ENCODE data around the gene REC114.

- TF ChIP-seq EZH2 (IDR thresholded peaks at IDR 0.05; ENCODE audit: low read depth, unreplicated experiment), result no peak
- no peak for TF ChIP-seq CTCF (conservative IDR thresholded peaks at IDR 0.05; ENCODE audit: low read depth in 2 of 2)
- TF ChIP-seq JUNB (IDR thresholded peaks at IDR 0.05; ENCODE audit: unreplicated experiment), result no peak
- no peak for TF ChIP-seq EZH2phosphoT487 (IDR thresholded peaks at IDR 0.05; ENCODE audit: unreplicated experiment)
- no peak for TF ChIP-seq REST (IDR thresholded peaks at IDR 0.05; ENCODE audit: unreplicated experiment)
- TF ChIP-seq, protein P1, sequence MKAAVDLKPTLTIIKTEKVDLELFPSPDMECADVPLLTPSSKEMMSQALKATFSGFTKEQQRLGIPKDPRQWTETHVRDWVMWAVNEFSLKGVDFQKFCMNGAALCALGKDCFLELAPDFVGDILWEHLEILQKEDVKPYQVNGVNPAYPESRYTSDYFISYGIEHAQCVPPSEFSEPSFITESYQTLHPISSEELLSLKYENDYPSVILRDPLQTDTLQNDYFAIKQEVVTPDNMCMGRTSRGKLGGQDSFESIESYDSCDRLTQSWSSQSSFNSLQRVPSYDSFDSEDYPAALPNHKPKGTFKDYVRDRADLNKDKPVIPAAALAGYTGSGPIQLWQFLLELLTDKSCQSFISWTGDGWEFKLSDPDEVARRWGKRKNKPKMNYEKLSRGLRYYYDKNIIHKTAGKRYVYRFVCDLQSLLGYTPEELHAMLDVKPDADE (IDR thresholded peaks at IDR 0.05), result no peak
- TF ChIP-seq POLR2AphosphoS5 (IDR thresholded peaks at IDR 0.05; ENCODE audit: low read depth), result no peak
Measured at GRCh38 chr15:73467758-73468157, 24.8 kb downstream of the REC114 start.
